CD14-positive monocyte (primary cell): ENCODE measurements around the gene OR12D1. TPM values are rescaled to one million over a fixed set of nuclear protein-coding genes. Genes with fewer than 3 reads are reported as not detected.
"Not testable (repeated sequence)": the region's sequence is repeated elsewhere in the genome, so short reads cannot be mapped to it uniquely, and the experiment has no call there.

Source experiments
- DNase-seq, 3 donors: peaks; one replicate each; pipeline ENCODE4 v3.0.0-alpha.2; 2011 to 2022
- H2AFZ ChIP-seq: 2 replicates; pipeline ENCODE4 v1.6.0; 2012; ENCODE audit warnings: mild to moderate bottlenecking, low read depth, low read length, inconsistent platforms; ENCODE audit not compliant: insufficient read depth, poor library complexity, severe bottlenecking
- H3K27ac ChIP-seq, 2 donors: 1 replicate in 1 of 2; 2 replicates in 1 of 2; pipeline ENCODE4 v1.5.1; 2012 to 2013; ENCODE audit warnings: low read length in 2 of 2, control low read depth in 1 of 2, inconsistent platforms in 1 of 2, low read depth in 1 of 2, mild to moderate bottlenecking in 1 of 2
- H3K27me3 ChIP-seq, 2 donors: one replicate each; pipeline versions ENCODE4 v1.6.0 to v1.6.1; 2011 to 2013; ENCODE audit warnings: low read length in 2 of 2; ENCODE audit not compliant: control insufficient read depth in 2 of 2, insufficient read depth in 2 of 2
- H3K36me3 ChIP-seq, 2 donors: replicated peaks in 1 of 2; 1 replicate in 1 of 2; 2 replicates in 1 of 2; pipeline versions ENCODE4 v1.5.1 to v1.6.1; 2012 to 2013; ENCODE audit warnings: low read length in 2 of 2, control low read depth in 1 of 2, inconsistent platforms in 1 of 2, mild to moderate bottlenecking in 1 of 2; ENCODE audit not compliant: insufficient read depth in 2 of 2, control insufficient read depth in 1 of 2
- H3K4me1 ChIP-seq, 2 donors: 1 replicate in 1 of 2; 2 replicates in 1 of 2; pipeline versions ENCODE4 v1.5.1 to v1.6.1; 2012 to 2013; ENCODE audit warnings: low read length in 2 of 2, control low read depth in 1 of 2, inconsistent platforms in 1 of 2, mild to moderate bottlenecking in 1 of 2, moderate library complexity in 1 of 2; ENCODE audit not compliant: insufficient read depth in 2 of 2, control insufficient read depth in 1 of 2
- H3K4me2 ChIP-seq: replicated peaks from 2 replicates; pipeline ENCODE3; 2012; ENCODE audit warnings: low read length, moderate library complexity, mild to moderate bottlenecking; ENCODE audit not compliant: poor library complexity, severe bottlenecking; ENCODE audit errors: extremely low read depth
- H3K4me3 ChIP-seq, 3 experiments: fragments of 200-600 bp in 1 of 3; sonication (generic) in 1 of 3; replicated peaks in 1 of 3; 1 replicate in 2 of 3; 2 replicates in 1 of 3; pipeline ENCODE4 v1.5.1; 2011 to 2013; ENCODE audit warnings: low read length in 3 of 3, mild to moderate bottlenecking in 3 of 3, control low read depth in 2 of 3, low read depth in 2 of 3, inconsistent platforms in 1 of 3, moderate library complexity in 1 of 3
- H3K79me2 ChIP-seq: 2 replicates; pipeline ENCODE4 v1.6.0; 2012; ENCODE audit warnings: mild to moderate bottlenecking, control low read depth, inconsistent platforms, low read length, moderate library complexity; ENCODE audit not compliant: insufficient read depth
- H3K9ac ChIP-seq: 2 replicates; pipeline ENCODE4 v1.6.0; 2017; ENCODE audit warnings: low read length, mild to moderate bottlenecking; ENCODE audit not compliant: insufficient read depth, poor library complexity, severe bottlenecking
- H3K9me3 ChIP-seq, 2 donors: replicated peaks in 1 of 2; 1 replicate in 1 of 2; 2 replicates in 1 of 2; pipeline versions ENCODE4 v1.5.1 to v1.6.1; 2012 to 2013; ENCODE audit warnings: low read length in 2 of 2, control low read depth in 1 of 2; ENCODE audit not compliant: control insufficient read depth in 1 of 2, insufficient read depth in 1 of 2
- H4K20me1 ChIP-seq: 2 replicates; pipeline ENCODE4 v1.6.0; 2012; ENCODE audit warnings: mild to moderate bottlenecking, low read length, control low read depth, moderate library complexity; ENCODE audit not compliant: insufficient read depth
- H3K27ac Mint-ChIP-seq, 7 donors: one replicate each; pipeline ENCODE4 v1.8.0; 2020; ENCODE audit warnings: mild to moderate bottlenecking in 7 of 7, mixed read lengths in 7 of 7, moderate library complexity in 6 of 7, inconsistent platforms in 2 of 7
- H3K27me3 Mint-ChIP-seq, 3 donors: one replicate each; pipeline ENCODE4 v1.8.0; 2021 to 2022; ENCODE audit warnings: low read depth in 3 of 3, mild to moderate bottlenecking in 3 of 3, mixed read lengths in 3 of 3, moderate library complexity in 3 of 3, inconsistent platforms in 1 of 3
- H3K36me3 Mint-ChIP-seq, 2 donors: one replicate each; pipeline ENCODE4 v1.8.0; 2020; ENCODE audit warnings: mixed read lengths in 2 of 2, inconsistent platforms in 1 of 2, mild to moderate bottlenecking in 1 of 2
- H3K4me1 Mint-ChIP-seq: one replicate; pipeline ENCODE4 v1.8.0; 2020; ENCODE audit warnings: mild to moderate bottlenecking, mixed read lengths
- H3K4me3 Mint-ChIP-seq, 2 donors: one replicate each; pipeline ENCODE4 v1.8.0; 2020; ENCODE audit warnings: mild to moderate bottlenecking in 2 of 2, mixed read lengths in 2 of 2, moderate library complexity in 1 of 2
- H3K9me3 Mint-ChIP-seq, 7 donors: one replicate each; pipeline ENCODE4 v1.8.0; 2020 to 2022; ENCODE audit warnings: mixed read lengths in 7 of 7, mild to moderate bottlenecking in 6 of 7, moderate library complexity in 6 of 7, inconsistent platforms in 2 of 7
- CTCF ChIP-seq: fragments of 200-600 bp; IDR thresholded peaks from one replicate; pipeline ENCODE4 v1.8.0; 2022; ENCODE audit warnings: antibody characterized with exemption, mild to moderate bottlenecking
- WGBS: methylation state at CpG from one replicate; pipeline ENCODE4 v1.1.5; 2013; ENCODE audit warnings: missing lambda C conversion rate; ENCODE audit not compliant: insufficient coverage; 5-methylcytosine and 5-hydroxymethylcytosine counted together
- intact Hi-C, 2 donors: fragments of 100-400 bp; cut with micrococcal nuclease; formaldehyde crosslinking; loops; one replicate each; pipeline versions ENCODE4 v1.15.0 to v1.15.1; 2023
- polyA plus RNA-seq, 3 donors: library from polyadenylated mRNA; depleted of rRNA in 1 of 3; unstranded in 2 of 3; stranded (reverse) in 1 of 3; fragments of 300-500 nt in 2 of 3; fragments of >200 nt in 1 of 3; fragmentation: Illumina TruSeq in 2 of 3; gene quantifications; 1 replicate in 2 of 3; 2 replicates in 1 of 3; pipeline ENCODE4 v1.2.3, GENCODE V29; 2012 to 2021

The OR12D1 gene
- polyA plus RNA-seq, 3 donors = not detected

GRCh38 chr6:29426654-29427053, 11.9 kb downstream of the OR12D1 start:
- no peaks in the 10 kb centered on the region for H3K9me3 ChIP-seq
- no peak overlapping the region for H3K4me3 Mint-ChIP-seq
- no peaks in the 10 kb centered on the region for H3K4me1 Mint-ChIP-seq
- no peaks in the 10 kb centered on the region for H3K4me1 ChIP-seq
- no peaks in the 10 kb centered on the region for H3K36me3 ChIP-seq
- no peak overlapping the region for H3K4me2 ChIP-seq
- peaks cover 0 to 4% (median 1%) of the 10 kb centered on the region in 7 donors for H3K9me3 Mint-ChIP-seq
- no peak for TF ChIP-seq CTCF
- DNase-seq = no peak
- H3K9ac ChIP-seq = no peak overlapping the region
- no peaks in the 10 kb centered on the region for H3K79me2 ChIP-seq
- peaks cover 4 to 9% (median 6%) of the 10 kb centered on the region in 3 donors for H3K27me3 Mint-ChIP-seq
- no CpG with 5 or more reads among the region's 3 CpGs for WGBS
- no peaks in the 10 kb centered on the region for H3K36me3 Mint-ChIP-seq
- H3K27ac ChIP-seq = no peak overlapping the region
- no peaks in the 10 kb centered on the region for H3K27me3 ChIP-seq
- H4K20me1 ChIP-seq = no peaks in the 10 kb centered on the region
- H3K4me3 ChIP-seq = no peak overlapping the region
- no peak overlapping the region for H2AFZ ChIP-seq
- intact Hi-C loops = no loop called here
- no peak overlapping the region for H3K27ac Mint-ChIP-seq

GRCh38 chr6:29436730-29437129, 22.0 kb downstream of the OR12D1 start:
- intact Hi-C loops, H3K36me3 ChIP-seq, H3K36me3 Mint-ChIP-seq, H3K4me3 ChIP-seq, H3K27ac ChIP-seq, H3K4me2 ChIP-seq, H3K9ac ChIP-seq, H3K79me2 ChIP-seq, H3K27me3 ChIP-seq, H2AFZ ChIP-seq, H3K27me3 Mint-ChIP-seq, H3K4me1 ChIP-seq, H3K4me1 Mint-ChIP-seq, H3K9me3 Mint-ChIP-seq, DNase-seq, H3K4me3 Mint-ChIP-seq, H3K27ac Mint-ChIP-seq, H4K20me1 ChIP-seq, H3K9me3 ChIP-seq: not testable (repeated sequence)
- 100% methylated on average over 3 of the region's 18 CpGs for WGBS
